ENCODE measurements around the gene RAPGEF4. TPM values are rescaled to one million over a fixed set of nuclear protein-coding genes. Genes with fewer than 3 reads are reported as not detected.

Gene RAPGEF4
- total and polyA plus RNA-seq, 2 donors (not counting 1 experiment from before 2014, with no cell fraction given) = 0.22 to 0.30 TPM

- no CpG with 5 or more reads among the region's 1 CpG for WGBS (ENCODE audit: insufficient coverage)
- H3K27me3 Mint-ChIP-seq = peaks cover 25% of the 10 kb centered on the region
- H3K27me3 ChIP-seq (replicated peaks in 1 of 4; ENCODE audit: control extremely low read depth in 1 of 4, control insufficient read depth in 3 of 4, insufficient read depth in 4 of 4, low read length in 3 of 4) = peaks cover 0 to 5% (median 1%) of the 10 kb centered on the region in 4 experiments
- H3K4me3 ChIP-seq (ENCODE audit: control extremely low read depth in 1 of 5, extremely low read depth in 1 of 5, insufficient read depth in 1 of 5, low read depth in 2 of 5, low read length in 4 of 5) = no peak overlapping the region
- no peaks in the 10 kb centered on the region for H4K20me1 ChIP-seq (ENCODE audit: control insufficient read depth, insufficient read depth, low read length, poor library complexity, severe bottlenecking)
- H3K4me3 Mint-ChIP-seq = no peak overlapping the region
- H3K4me2 ChIP-seq (replicated peaks; ENCODE audit: low read depth, low read length, poor library complexity, severe bottlenecking) = no peak overlapping the region
- ChIA-PET POLR2A (no interaction called here), CTCF (no interaction called here)
- intact Hi-C loops (cut with micrococcal nuclease) = no loop called here
- no peaks in the 10 kb centered on the region for H3K4me1 ChIP-seq (ENCODE audit: control insufficient read depth in 2 of 2, insufficient read depth in 2 of 2, low read length in 2 of 2)
- H3K4me1 Mint-ChIP-seq = no peaks in the 10 kb centered on the region
- H3K9me3 Mint-ChIP-seq (ENCODE audit: insufficient read depth) = no peaks in the 10 kb centered on the region
- no peaks in the 10 kb centered on the region for H3K79me2 ChIP-seq (ENCODE audit: control insufficient read depth, insufficient read depth, low read length)
- no peak overlapping the region for H3K27ac Mint-ChIP-seq
- H3K27ac ChIP-seq (ENCODE audit: low read length in 2 of 2) = no peak overlapping the region
- H3K36me3 ChIP-seq (replicated peaks in 1 of 2; ENCODE audit: control extremely low read depth in 1 of 2, control insufficient read depth in 1 of 2, extremely low read depth in 1 of 2, insufficient read depth in 2 of 2, low read length in 1 of 2) = no peaks in the 10 kb centered on the region
- DNase-seq (no peak), ATAC-seq (ENCODE audit: low read depth) (no peak)
- no peak overlapping the region for H3K9ac ChIP-seq (ENCODE audit: low read length)
- no peaks in the 10 kb centered on the region for H3K9me3 ChIP-seq (ENCODE audit: control extremely low read depth in 1 of 3, control insufficient read depth in 2 of 3, insufficient read depth in 1 of 3, low read length in 2 of 3)
- TF ChIP-seq EZH2 (IDR thresholded peaks at IDR 0.05; ENCODE audit: borderline replicate concordance, insufficient read depth, low read depth, low read length, poor library complexity, severe bottlenecking) = no peak
- TF ChIP-seq CTCF (IDR thresholded peaks at IDR 0.05) = no peak
- H2AFZ ChIP-seq (ENCODE audit: insufficient read depth, low read depth, low read length, poor library complexity, severe bottlenecking) = no peak overlapping the region
Measured at GRCh38 chr2:172944794-172945509, 209.3 kb downstream of the RAPGEF4 start.

GRCh38 chr2:172945510-172945850 is 209.8 kb downstream of the RAPGEF4 start:
- TF ChIP-seq CTCF (IDR thresholded peaks at IDR 0.05) = no peak
- TF ChIP-seq EZH2 (IDR thresholded peaks at IDR 0.05; ENCODE audit: borderline replicate concordance, insufficient read depth, low read depth, low read length, poor library complexity, severe bottlenecking) = no peak
- no CpG with 5 or more reads among the region's 2 CpGs for WGBS (ENCODE audit: insufficient coverage)
- H3K27ac Mint-ChIP-seq = no peak overlapping the region
- H3K27me3 ChIP-seq (replicated peaks in 1 of 4; ENCODE audit: control extremely low read depth in 1 of 4, control insufficient read depth in 3 of 4, insufficient read depth in 4 of 4, low read length in 3 of 4) = peaks cover 0 to 5% (median 1%) of the 10 kb centered on the region in 4 experiments
- H3K4me3 ChIP-seq (ENCODE audit: control extremely low read depth in 1 of 5, extremely low read depth in 1 of 5, insufficient read depth in 1 of 5, low read depth in 2 of 5, low read length in 4 of 5) = no peak overlapping the region
- no peak overlapping the region for H2AFZ ChIP-seq (ENCODE audit: insufficient read depth, low read depth, low read length, poor library complexity, severe bottlenecking)
- POLR2A ChIA-PET = no interaction called here
- no peaks in the 10 kb centered on the region for H3K36me3 ChIP-seq (replicated peaks in 1 of 2; ENCODE audit: control extremely low read depth in 1 of 2, control insufficient read depth in 1 of 2, extremely low read depth in 1 of 2, insufficient read depth in 2 of 2, low read length in 1 of 2)
- intact Hi-C loops (cut with micrococcal nuclease) = no loop called here
- H3K9me3 Mint-ChIP-seq (ENCODE audit: insufficient read depth) = no peaks in the 10 kb centered on the region
- H3K9ac ChIP-seq (ENCODE audit: low read length) = no peak overlapping the region
- DNase-seq = no peak
- no peaks in the 10 kb centered on the region for H4K20me1 ChIP-seq (ENCODE audit: control insufficient read depth, insufficient read depth, low read length, poor library complexity, severe bottlenecking)
- no peak overlapping the region for H3K4me3 Mint-ChIP-seq
- no peaks in the 10 kb centered on the region for H3K4me1 Mint-ChIP-seq
- ATAC-seq (ENCODE audit: low read depth) = no peak
- CTCF ChIA-PET = no interaction called here
- H3K4me2 ChIP-seq (replicated peaks; ENCODE audit: low read depth, low read length, poor library complexity, severe bottlenecking) = no peak overlapping the region
- H3K9me3 ChIP-seq (ENCODE audit: control extremely low read depth in 1 of 3, control insufficient read depth in 2 of 3, insufficient read depth in 1 of 3, low read length in 2 of 3) = no peaks in the 10 kb centered on the region
- H3K4me1 ChIP-seq (ENCODE audit: control insufficient read depth in 2 of 2, insufficient read depth in 2 of 2, low read length in 2 of 2) = no peaks in the 10 kb centered on the region
- peaks cover 21% of the 10 kb centered on the region for H3K27me3 Mint-ChIP-seq
- H3K27ac ChIP-seq (ENCODE audit: low read length in 2 of 2) = no peak overlapping the region
- no peaks in the 10 kb centered on the region for H3K79me2 ChIP-seq (ENCODE audit: control insufficient read depth, insufficient read depth, low read length)

Measured in B cell (primary cell).